HG02759 (cell line): ENCODE data around the gene IGSF8.
"Not testable (repeated sequence)": the region's sequence is repeated elsewhere in the genome, so short reads cannot be mapped to it uniquely, and the experiment has no call there.

Experiments used
- ATAC-seq: cut with Tn5 transposase; IDR thresholded peaks from one replicate; pipeline ENCODE4 v1.9.1; 2021; ENCODE audit warnings: mild to moderate bottlenecking, moderate library complexity; ENCODE audit not compliant: unreplicated experiment

IGSF8 gene

GRCh38 chr1:160127865-160128523, 29.6 kb upstream of the IGSF8 start:
- no peak for ATAC-seq

- no peak for ATAC-seq
Measured at GRCh38 chr1:160127381-160127780, 29.0 kb upstream of the IGSF8 start.

- ATAC-seq, result not testable (repeated sequence)
Measured at GRCh38 chr1:160126342-160126741, 27.9 kb upstream of the IGSF8 start.

GRCh38 chr1:160125746-160126145, 27.3 kb upstream of the IGSF8 start:
- ATAC-seq, result no peak

DNA sequence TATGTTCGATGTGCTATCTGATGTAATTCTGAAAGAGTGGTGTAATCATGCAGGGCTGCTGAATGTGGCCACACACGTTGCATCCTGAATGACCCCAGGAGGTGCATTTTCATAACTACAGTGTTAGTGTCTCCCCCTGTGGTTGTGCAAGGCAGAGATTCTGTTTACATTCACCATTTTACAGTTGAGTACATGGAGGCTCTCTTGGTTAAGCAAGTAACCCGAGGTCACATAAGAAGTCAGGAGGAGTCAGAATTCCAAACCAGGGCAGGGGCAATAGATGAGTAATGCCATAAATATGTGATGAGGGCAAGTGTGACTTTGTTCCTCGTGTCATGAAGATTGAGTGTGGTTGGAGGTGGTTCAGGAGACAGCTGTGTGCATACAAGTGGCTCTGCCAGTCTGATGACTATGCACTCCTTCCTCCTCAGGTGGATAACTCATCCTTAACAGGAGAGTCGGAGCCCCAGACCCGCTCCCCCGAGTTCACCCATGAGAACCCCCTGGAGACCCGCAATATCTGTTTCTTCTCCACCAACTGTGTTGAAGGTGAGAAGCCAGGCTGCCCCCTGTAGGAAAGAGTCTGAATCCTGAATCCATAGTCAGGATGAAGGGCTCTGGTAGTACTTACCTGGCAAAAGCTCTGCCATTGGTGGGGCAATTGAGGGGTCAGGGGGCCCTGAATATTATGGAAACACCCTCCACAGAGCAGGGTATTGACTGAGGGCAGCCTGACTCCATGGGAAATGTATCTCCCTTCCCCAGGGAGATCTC, 26.5 kb upstream of the IGSF8 start:
- no peak for ATAC-seq

DNA sequence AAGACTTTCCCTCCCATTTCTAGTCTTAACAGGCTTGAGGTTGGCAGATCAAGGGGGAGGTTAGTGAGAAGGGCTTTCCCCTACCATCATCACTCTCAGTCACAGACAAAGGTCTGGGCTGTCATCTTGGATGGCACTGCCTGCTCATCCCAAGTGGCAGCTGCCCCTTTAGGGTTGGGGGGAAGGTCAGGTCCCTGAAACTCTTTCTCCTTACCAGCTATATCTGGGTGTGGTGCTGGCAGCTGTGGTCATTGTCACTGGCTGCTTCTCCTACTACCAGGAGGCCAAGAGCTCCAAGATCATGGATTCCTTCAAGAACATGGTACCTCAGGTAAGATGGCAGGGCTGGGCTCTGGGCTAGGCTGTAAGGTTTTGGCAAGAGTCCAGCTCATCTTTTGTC, 25.3 kb upstream of the IGSF8 start:
- no peak for ATAC-seq

DNA sequence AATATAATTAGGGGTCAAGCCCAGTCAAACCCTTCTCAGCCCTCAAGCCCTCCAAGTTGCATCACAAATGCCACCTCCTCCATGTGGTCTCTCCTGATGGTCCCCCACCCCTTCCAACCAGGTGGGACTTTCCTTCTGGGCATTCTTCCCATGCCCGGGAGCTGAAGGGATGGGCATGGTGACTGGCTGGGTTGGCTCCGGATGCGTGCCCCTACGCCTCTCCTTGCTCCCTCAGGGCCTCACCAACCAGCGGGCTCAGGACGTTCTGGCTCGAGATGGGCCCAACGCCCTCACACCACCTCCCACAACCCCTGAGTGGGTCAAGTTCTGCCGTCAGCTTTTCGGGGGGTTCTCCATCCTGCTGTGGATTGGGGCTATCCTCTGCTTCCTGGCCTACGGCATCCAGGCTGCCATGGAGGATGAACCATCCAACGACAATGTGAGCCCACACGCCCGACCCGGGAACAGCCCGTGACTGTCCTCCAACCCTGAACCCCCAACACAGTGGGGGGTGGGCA, 24.6 kb upstream of the IGSF8 start:
- no peak for ATAC-seq

DNA sequence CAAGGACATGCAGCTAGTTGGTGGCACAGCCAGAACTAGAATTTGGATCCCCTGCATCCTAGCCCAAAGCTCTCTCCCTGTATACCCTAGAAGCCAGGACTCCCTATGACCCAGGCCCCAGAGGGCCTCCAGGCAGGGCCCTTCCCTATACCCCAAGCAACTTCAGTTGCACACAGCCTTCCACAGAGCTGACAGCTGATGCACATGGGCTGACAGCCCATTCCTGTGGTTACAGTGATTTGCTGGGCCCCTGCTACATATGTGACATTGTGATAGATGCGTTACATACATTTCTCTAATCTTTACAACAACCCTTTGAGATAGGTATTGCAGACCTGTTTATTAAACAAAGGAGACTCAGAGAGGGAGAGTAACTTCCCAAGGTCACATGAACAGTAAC, 23.0 kb upstream of the IGSF8 start:
- no peak for ATAC-seq

- ATAC-seq, result no peak
Measured at GRCh38 chr1:160120797-160121196, 22.4 kb upstream of the IGSF8 start.

DNA sequence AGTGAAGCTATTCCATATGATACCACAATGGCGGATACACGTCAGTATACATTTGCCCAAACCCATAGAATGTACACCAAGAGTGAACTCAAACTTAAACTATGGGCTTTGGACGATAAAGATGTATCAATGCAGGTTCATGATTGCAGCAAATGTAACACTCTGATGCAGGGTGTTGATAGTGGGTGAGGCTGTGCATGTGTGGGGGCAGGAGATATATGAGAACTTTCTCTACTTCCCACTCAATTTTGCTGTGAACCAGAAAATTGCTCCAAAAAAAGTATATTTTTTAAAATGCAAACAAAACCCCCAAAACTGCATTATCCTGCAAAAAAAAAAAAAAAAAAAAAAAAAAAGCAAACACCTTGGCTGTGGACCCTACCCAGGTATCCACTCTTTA, 20.5 kb upstream of the IGSF8 start:
- ATAC-seq, result no peak

DNA sequence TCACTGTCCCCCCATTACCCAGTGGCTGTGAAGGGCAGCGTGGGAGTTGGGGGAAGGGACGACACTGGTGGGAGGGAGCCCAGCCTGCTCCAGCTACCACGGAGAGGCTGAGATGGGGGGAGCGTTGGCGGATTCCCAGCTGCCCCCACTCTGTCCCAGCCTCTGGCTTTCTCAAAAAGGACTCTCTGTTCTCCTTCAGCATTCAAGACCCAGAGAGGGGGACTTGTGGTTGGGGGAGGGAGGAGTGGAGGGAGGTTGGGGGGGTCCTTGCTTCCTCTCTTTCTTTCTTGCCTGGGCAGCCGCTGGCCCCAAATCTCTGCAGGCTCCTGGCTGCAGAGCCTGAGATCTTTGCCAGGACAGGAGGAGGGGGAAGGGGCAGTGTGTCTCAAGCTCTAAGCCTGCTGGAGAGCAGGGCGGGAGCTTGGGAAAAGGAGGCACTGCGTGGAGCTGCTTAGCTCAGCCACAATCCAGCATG, 19.3 kb upstream of the IGSF8 start:
- no peak for ATAC-seq

- ATAC-seq, result no peak
Measured at GRCh38 chr1:160117300-160117699, 18.9 kb upstream of the IGSF8 start.

DNA sequence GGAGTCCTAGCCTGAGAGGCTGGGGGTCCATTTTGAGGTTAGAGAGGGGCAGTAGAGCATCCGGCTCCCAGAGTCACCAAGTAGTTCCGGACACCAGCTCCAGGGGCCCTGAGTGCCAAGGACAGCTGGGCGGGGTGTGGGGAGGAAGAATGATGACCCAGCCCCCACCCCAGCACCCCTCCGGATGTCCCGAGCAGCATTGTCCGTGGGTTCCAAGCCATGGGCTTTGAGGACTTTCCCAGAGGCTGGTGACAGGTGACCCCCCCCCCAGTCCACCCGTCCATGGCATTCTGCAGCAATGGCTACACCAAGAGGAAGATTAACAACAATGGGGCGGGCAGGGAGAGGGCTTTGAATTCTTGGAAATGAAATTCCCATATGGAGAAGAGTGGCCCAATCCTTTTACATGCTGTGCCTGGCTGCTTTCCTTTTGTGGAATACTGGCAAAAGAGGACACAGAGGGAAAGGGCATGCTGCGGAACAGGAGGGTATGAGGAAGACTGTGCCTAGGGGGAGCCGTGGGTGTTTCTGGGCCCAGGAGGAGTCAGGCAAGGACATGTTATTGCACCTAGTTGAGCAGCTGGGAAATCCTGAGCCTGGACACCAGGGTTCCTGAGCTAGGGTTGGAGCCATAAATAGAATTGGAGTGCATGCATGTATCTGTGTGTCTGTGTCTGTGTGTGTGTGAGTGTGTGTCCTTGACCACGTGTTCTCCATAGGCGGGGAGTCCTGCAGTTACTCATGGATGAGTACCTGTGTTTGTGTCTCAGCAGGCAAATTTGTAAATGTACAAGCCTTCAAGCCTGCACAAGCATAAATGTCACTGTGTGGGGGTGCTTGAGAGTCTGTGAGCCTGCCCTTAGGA, 18.1 kb upstream of the IGSF8 start:
- ATAC-seq, result no peak

DNA sequence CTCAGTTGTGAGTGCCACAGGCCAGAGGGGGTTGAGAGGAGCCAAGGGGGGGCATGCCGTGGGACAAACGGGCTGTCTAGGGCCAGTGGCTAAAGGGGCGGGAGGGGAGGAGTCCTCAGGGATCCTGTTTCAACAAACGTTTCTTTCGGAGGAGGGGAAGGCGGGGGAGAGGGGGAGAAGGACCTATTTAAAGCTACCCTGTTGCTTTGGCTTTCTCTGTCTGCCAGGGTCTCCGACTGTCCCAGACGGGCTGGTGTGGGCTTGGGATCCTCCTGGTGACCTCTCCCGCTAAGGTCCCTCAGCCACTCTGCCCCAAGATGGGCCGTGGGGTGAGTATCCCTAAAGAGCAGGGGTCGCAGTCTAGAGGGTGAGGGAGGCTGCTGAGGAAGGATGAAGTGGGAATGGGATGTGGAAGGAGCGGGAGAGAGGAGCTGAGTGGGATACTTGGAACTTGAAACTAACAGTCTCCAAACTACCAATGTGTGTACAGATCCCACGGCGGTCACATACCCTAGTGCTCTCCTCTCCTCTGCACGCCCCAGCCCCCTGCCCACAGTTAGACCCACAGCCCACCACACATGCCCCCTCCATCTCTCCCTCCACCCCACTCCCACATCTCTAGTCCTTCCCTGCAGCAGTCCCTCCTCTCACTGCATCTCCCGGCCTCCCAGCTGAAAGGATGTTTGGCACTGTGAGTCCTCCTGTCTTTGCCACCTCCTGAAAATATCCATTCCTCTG, 17.3 kb upstream of the IGSF8 start, which contains the start of gene ATP1A2:
TSS of gene ATP1A2 (plus strand) at position 215 of the 738 bp plus-strand sequence. CDS start at position 318, 103 bp downstream.
- no peak for ATAC-seq

DNA sequence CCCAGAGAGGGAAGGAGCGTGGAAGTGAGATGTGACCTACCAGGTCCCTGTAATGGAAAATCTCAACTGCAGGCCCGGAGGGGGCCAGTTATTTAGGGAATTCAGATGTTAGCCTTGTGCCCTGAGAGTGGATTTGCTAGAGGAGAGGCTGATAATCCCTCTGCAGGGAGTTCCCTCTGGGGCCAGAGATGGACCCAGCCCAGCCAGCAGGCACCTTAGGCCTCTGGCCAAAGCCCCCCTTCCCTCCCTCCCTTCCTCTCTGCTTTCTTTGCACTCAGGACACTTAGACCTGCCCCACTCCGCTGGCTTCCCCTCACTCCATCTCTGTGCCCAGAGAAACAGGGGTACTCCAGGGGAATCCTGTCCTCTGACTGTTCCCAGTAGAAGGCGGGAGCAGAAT, 15.7 kb upstream of the IGSF8 start:
- ATAC-seq, result no peak

GRCh38 chr1:160113407-160113806, 15.0 kb upstream of the IGSF8 start:
- no peak for ATAC-seq

DNA sequence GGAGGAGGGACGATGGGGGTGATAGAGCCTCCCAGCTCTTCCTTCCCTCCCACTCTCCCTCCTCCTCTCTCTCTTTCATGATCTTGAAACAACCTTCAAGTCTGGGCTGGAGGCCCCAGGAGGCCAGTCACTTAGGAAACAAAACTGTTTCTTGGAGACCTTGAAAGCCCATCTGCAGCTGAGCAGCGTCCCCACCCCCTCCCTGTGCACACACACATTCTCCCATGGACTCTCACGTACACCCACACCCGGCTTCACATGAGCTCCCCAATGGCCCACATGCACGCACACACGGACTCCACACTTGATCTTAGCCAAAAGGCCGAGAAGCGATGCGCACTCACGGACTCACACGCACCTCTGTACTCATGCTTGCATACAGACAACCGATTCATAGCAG, 13.9 kb upstream of the IGSF8 start:
- no peak for ATAC-seq

GRCh38 chr1:160111462-160111861, 13.0 kb upstream of the IGSF8 start:
- not testable (repeated sequence) for ATAC-seq

DNA sequence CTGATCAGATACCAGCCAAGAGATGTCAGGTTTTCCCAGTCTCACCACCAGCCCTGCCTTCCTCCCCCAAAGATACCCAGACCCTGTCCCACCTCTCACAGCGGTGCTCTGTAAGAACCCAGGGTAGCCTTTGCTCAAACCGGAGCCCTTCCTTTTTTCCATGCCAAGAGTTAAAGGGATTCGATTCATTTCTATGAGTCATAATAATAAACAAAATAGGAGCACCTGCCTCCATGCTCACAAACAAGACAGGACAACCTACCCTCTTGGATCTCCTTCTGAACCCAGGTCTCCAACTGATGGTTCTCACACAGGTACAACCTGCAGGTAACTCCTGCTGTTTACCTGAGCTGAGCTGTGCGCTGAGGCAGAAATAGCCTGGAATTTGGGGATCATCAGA, 11.3 kb upstream of the IGSF8 start:
- no peak for ATAC-seq

DNA sequence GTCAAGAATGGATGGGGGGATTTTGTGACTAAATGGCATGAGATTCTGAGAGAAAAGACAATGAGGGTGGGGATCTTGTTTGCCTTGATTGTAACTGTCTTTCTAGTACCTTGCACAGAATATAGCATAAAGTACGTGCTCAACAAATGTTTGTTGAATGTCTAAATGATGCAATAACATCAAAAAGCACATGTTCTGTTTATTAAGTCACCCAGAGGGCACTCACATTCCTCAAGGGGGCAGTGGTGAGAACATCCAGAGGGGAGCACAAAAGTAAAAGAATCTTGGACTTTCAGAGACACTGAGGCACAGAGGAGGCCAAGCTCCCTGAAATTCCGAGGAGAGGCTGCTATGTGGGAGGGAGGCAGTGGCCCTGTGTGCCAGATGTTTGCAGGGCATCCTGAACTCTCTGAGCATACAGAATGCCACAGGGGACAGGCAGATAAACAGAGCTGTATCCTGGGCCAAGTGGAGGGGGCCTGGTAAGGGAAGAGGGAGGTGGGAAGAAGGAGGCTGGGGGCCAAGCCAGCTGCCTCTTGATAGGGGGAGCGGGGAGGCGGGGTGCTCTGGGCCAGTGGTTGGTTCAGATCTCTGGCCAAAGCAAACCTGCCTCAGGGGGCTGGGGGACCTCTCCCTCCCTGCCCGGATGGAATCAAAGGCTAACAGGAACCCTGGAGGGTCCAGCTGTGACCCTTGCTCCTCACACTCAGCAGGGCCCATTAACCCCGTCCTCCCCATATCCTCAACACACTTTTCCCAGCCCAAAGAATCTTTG, 10.7 kb upstream of the IGSF8 start:
- ATAC-seq, result no peak
